Astrocyte (in vitro differentiated cells and primary cell): ENCODE results near the gene RPRML. TPM values are rescaled to one million over a fixed set of nuclear protein-coding genes. Genes with fewer than 3 reads are reported as not detected.

ENCODE experiments used
- DNase-seq: peaks from one replicate; pipeline ENCODE4 v3.0.0-alpha.2; 2010; ENCODE audit warnings: low read depth
- FAIRE-seq: peaks from 2 replicates; lab custom pipeline; 2011; peaks lifted over from hg19 to GRCh38; lab: Jason Lieb, UNC
- H2AFZ ChIP-seq: 2 replicates; pipeline ENCODE4 v1.6.0; 2012; ENCODE audit warnings: low read depth, low read length, inconsistent platforms
- H3K27ac ChIP-seq: 2 replicates; pipeline ENCODE4 v1.5.1; 2011; ENCODE audit warnings: low read depth, low read length, inconsistent platforms
- H3K27me3 ChIP-seq: 2 replicates; pipeline ENCODE4 v1.6.0; 2011; ENCODE audit warnings: low read length, inconsistent platforms; ENCODE audit not compliant: insufficient read depth
- H3K36me3 ChIP-seq: 2 replicates; pipeline ENCODE4 v1.5.1; 2011; ENCODE audit warnings: low read length, inconsistent platforms; ENCODE audit not compliant: insufficient read depth
- H3K4me1 ChIP-seq: 2 replicates; pipeline ENCODE4 v1.5.1; 2011; ENCODE audit warnings: low read length, inconsistent platforms; ENCODE audit not compliant: insufficient read depth
- H3K4me2 ChIP-seq: 2 replicates; pipeline ENCODE4 v1.6.0; 2012; ENCODE audit warnings: low read length, inconsistent platforms
- H3K4me3 ChIP-seq: 2 replicates; pipeline ENCODE4 v1.5.1; 2011; ENCODE audit warnings: low read depth, mild to moderate bottlenecking, low read length, inconsistent platforms; ENCODE audit not compliant: insufficient read depth
- H3K79me2 ChIP-seq: 2 replicates; pipeline ENCODE4 v1.6.0; 2012; ENCODE audit warnings: mild to moderate bottlenecking, low read length, inconsistent platforms; ENCODE audit not compliant: insufficient read depth
- H3K9ac ChIP-seq: 2 replicates; pipeline ENCODE4 v1.6.0; 2012; ENCODE audit warnings: mild to moderate bottlenecking, low read length, inconsistent platforms
- H3K9me3 ChIP-seq: 2 replicates; pipeline ENCODE4 v1.5.1; 2012; ENCODE audit warnings: low read depth, mild to moderate bottlenecking, low read length, inconsistent platforms; ENCODE audit not compliant: insufficient read depth
- H4K20me1 ChIP-seq: 2 replicates; pipeline ENCODE4 v1.6.0; 2012; ENCODE audit warnings: low read length, inconsistent platforms; ENCODE audit not compliant: insufficient read depth
- H3K27ac Mint-ChIP-seq: one replicate; pipeline ENCODE4 v1.8.0; 2021; ENCODE audit warnings: mild to moderate bottlenecking, mixed read lengths; ENCODE audit not compliant: unreplicated experiment
- H3K27me3 Mint-ChIP-seq: one replicate; pipeline ENCODE4 v1.8.0; 2021; ENCODE audit warnings: low read depth, mixed read lengths; ENCODE audit not compliant: unreplicated experiment
- H3K36me3 Mint-ChIP-seq: one replicate; pipeline ENCODE4 v1.8.0; 2021; ENCODE audit warnings: low read depth, mixed read lengths; ENCODE audit not compliant: unreplicated experiment
- H3K4me1 Mint-ChIP-seq: one replicate; pipeline ENCODE4 v1.8.0; 2021; ENCODE audit warnings: low read depth, mixed read lengths; ENCODE audit not compliant: unreplicated experiment
- H3K4me3 Mint-ChIP-seq: one replicate; pipeline ENCODE4 v1.8.0; 2021; ENCODE audit warnings: mild to moderate bottlenecking, moderate library complexity, mixed read lengths; ENCODE audit not compliant: unreplicated experiment
- H3K9me3 Mint-ChIP-seq: one replicate; pipeline ENCODE4 v1.8.0; 2021; ENCODE audit warnings: mild to moderate bottlenecking, mixed read lengths; ENCODE audit not compliant: unreplicated experiment
- CTCF ChIP-seq: IDR thresholded peaks from 2 replicates; pipeline ENCODE4 v1.5.1; 2011; ENCODE audit warnings: low read depth, mild to moderate bottlenecking, inconsistent platforms, low read length, moderate library complexity; ENCODE audit not compliant: insufficient read depth
- EZH2 ChIP-seq: IDR thresholded peaks from 2 replicates; pipeline ENCODE4 v1.6.1; 2012; ENCODE audit warnings: mild to moderate bottlenecking, low read length, inconsistent platforms; ENCODE audit not compliant: insufficient read depth
- total RNA-seq: library from RNA; stranded (reverse); gene quantifications from 2 replicates; pipeline ENCODE4 v1.2.1, GENCODE V29; 2021

RPRML gene
- total RNA-seq, 1 donor from 2014 or later = not detected

GRCh38 chr17:46952115-46952514 is 26.9 kb downstream of the RPRML start:
- Histone ChIP-seq H3K27ac (no peak overlapping the region), H3K27me3 (peaks cover 26% of the 10 kb centered on the region), H3K4me2 (no peak overlapping the region), H3K4me1 (no peaks in the 10 kb centered on the region), H3K9me3 (no peaks in the 10 kb centered on the region), H3K4me3 (no peak overlapping the region), H3K9ac (no peak overlapping the region), H3K36me3 (no peaks in the 10 kb centered on the region), H3K79me2 (no peaks in the 10 kb centered on the region), H4K20me1 (no peaks in the 10 kb centered on the region), H2AFZ (no peak overlapping the region)
- Mint-ChIP-seq H3K27me3 (peaks cover 12% of the 10 kb centered on the region), H3K9me3 (no peaks in the 10 kb centered on the region), H3K27ac (no peak overlapping the region), H3K4me3 (no peak overlapping the region), H3K4me1 (peaks cover 6% of the 10 kb centered on the region), H3K36me3 (peaks cover 10% of the 10 kb centered on the region)
- FAIRE-seq (no peak), DNase-seq (no peak)
- TF ChIP-seq EZH2 (no peak), CTCF (no peak)

GRCh38 chr17:46951706-46952105 is 27.3 kb downstream of the RPRML start:
- Histone ChIP-seq H3K4me2 (no peak overlapping the region), H3K9me3 (no peaks in the 10 kb centered on the region), H3K27me3 (peaks cover 26% of the 10 kb centered on the region), H3K79me2 (no peaks in the 10 kb centered on the region), H3K36me3 (no peaks in the 10 kb centered on the region), H3K4me1 (no peaks in the 10 kb centered on the region), H3K9ac (no peak overlapping the region), H3K4me3 (no peak overlapping the region), H2AFZ (no peak overlapping the region), H4K20me1 (no peaks in the 10 kb centered on the region), H3K27ac (no peak overlapping the region)
- FAIRE-seq (no peak), DNase-seq (no peak)
- H3K27me3 Mint-ChIP-seq = peaks cover 12% of the 10 kb centered on the region
- H3K9me3 Mint-ChIP-seq = no peaks in the 10 kb centered on the region
- peak overlapping the region; percentile 26 for H3K27ac Mint-ChIP-seq
- no peak overlapping the region for H3K4me3 Mint-ChIP-seq
- H3K36me3 Mint-ChIP-seq = peaks cover 10% of the 10 kb centered on the region
- TF ChIP-seq EZH2 = no peak
- TF ChIP-seq CTCF = no peak
- peaks cover 6% of the 10 kb centered on the region for H3K4me1 Mint-ChIP-seq

GRCh38 chr17:46950997-46951621 is 27.9 kb downstream of the RPRML start:
- H3K4me2 ChIP-seq = no peak overlapping the region
- peaks cover 26% of the 10 kb centered on the region for H3K27me3 ChIP-seq
- H4K20me1 ChIP-seq = no peaks in the 10 kb centered on the region
- H3K27ac ChIP-seq = no peak overlapping the region
- Mint-ChIP-seq H3K4me3 (no peak overlapping the region), H3K27me3 (peaks cover 12% of the 10 kb centered on the region), H3K4me1 (peaks cover 6% of the 10 kb centered on the region), H3K36me3 (peaks cover 10% of the 10 kb centered on the region), H3K9me3 (no peaks in the 10 kb centered on the region), H3K27ac (peak overlapping the region; percentile 26)
- H3K4me3 ChIP-seq = no peak overlapping the region
- H3K9ac ChIP-seq = no peak overlapping the region
- H3K79me2 ChIP-seq = no peaks in the 10 kb centered on the region
- no peak for FAIRE-seq
- no peak overlapping the region for H2AFZ ChIP-seq
- DNase-seq = no peak
- H3K4me1 ChIP-seq = no peaks in the 10 kb centered on the region
- H3K9me3 ChIP-seq = no peaks in the 10 kb centered on the region
- H3K36me3 ChIP-seq = no peaks in the 10 kb centered on the region
- no peak for TF ChIP-seq EZH2
- TF ChIP-seq CTCF = no peak
